ENCODE results near the gene HNRNPAB.

The HNRNPAB gene

GRCh38 chr5:178182158-178182876 is 22.0 kb upstream of the HNRNPAB start:
- POLR2A ChIA-PET, result interaction anchor here (1.9 kb wide), 1 partner anchor 22 kb away, joined by 18 read pairs; the partner anchor contains the start of gene HNRNPAB
- Histone ChIP-seq H3K4me1 (ENCODE audit: control insufficient read depth, insufficient read depth, low read length) (no peaks in the 10 kb centered on the region), H3K36me3 (ENCODE audit: control insufficient read depth in 2 of 2, insufficient read depth in 1 of 2, low read length in 2 of 2) (no peaks in the 10 kb centered on the region), H3K27ac (ENCODE audit: extremely low read depth, low read depth, low read length) (no peak overlapping the region), H3K9me3 (ENCODE audit: control insufficient read depth, insufficient read depth, low read depth, low read length) (no peaks in the 10 kb centered on the region), H3K4me3 (ENCODE audit: low read depth, low read length) (no peak overlapping the region)
- CTCF ChIA-PET, result interaction anchor here (0.8 kb wide), 1 partner anchor 14 kb away, joined by 3 read pairs; no protein-coding TSS in a partner anchor
- TF ChIP-seq ZIC2 (tag by site-specific recombination; IDR thresholded peaks at IDR 0.05), result no peak
- TF ChIP-seq ZNF785 (tag by site-specific recombination; IDR thresholded peaks at IDR 0.05), result no peak
- TF ChIP-seq ZNF354C (tag by site-specific recombination; IDR thresholded peaks at IDR 0.05; ENCODE audit: borderline replicate concordance, low read depth), result no peak
- TF ChIP-seq ZNF660 (tag by site-specific recombination; IDR thresholded peaks at IDR 0.05), result no peak
- TF ChIP-seq ZNF324 (tag by site-specific recombination; IDR thresholded peaks at IDR 0.05), result no peak

- Histone ChIP-seq H3K27ac (ENCODE audit: extremely low read depth, low read depth, low read length) (no peak overlapping the region), H3K4me3 (ENCODE audit: low read depth, low read length) (no peak overlapping the region), H3K9me3 (ENCODE audit: control insufficient read depth, insufficient read depth, low read depth, low read length) (no peaks in the 10 kb centered on the region), H3K36me3 (ENCODE audit: control insufficient read depth in 2 of 2, insufficient read depth in 1 of 2, low read length in 2 of 2) (no peaks in the 10 kb centered on the region), H3K4me1 (ENCODE audit: control insufficient read depth, insufficient read depth, low read length) (no peaks in the 10 kb centered on the region)
- no peak for TF ChIP-seq HOXC10 (CRISPR knock-in tag; IDR thresholded peaks at IDR 0.05)
- no peak for TF ChIP-seq ZFP37 (tag by site-specific recombination; IDR thresholded peaks at IDR 0.05)
- TF ChIP-seq PRDM1 (tag by site-specific recombination; IDR thresholded peaks at IDR 0.05), result no peak
- no peak for TF ChIP-seq ZNF174 (tag by site-specific recombination; IDR thresholded peaks at IDR 0.05)
- no peak for TF ChIP-seq ZSCAN5A (tag by site-specific recombination; IDR thresholded peaks at IDR 0.05)
- TF ChIP-seq ZBTB49 (tag by site-specific recombination; IDR thresholded peaks at IDR 0.05; ENCODE audit: low read depth), result no peak
- no peak for TF ChIP-seq GLIS2 (tag by site-specific recombination; IDR thresholded peaks at IDR 0.05)
- no peak for TF ChIP-seq ZNF202 (tag by site-specific recombination; IDR thresholded peaks at IDR 0.05; ENCODE audit: borderline replicate concordance)
- TF ChIP-seq ZNF791 (tag by site-specific recombination; IDR thresholded peaks at IDR 0.05), result no peak
- TF ChIP-seq ZSCAN4 (tag by site-specific recombination; IDR thresholded peaks at IDR 0.05), result no peak
- TF ChIP-seq ZBTB10 (tag by site-specific recombination; IDR thresholded peaks at IDR 0.05), result no peak
- no peak for TF ChIP-seq ZNF701 (tag by site-specific recombination; IDR thresholded peaks at IDR 0.05)
- no peak for TF ChIP-seq ZNF544 (tag by site-specific recombination; IDR thresholded peaks at IDR 0.05)
- no peak for TF ChIP-seq ZNF354C (tag by site-specific recombination; IDR thresholded peaks at IDR 0.05; ENCODE audit: borderline replicate concordance, low read depth)
- ChIA-PET CTCF (interaction anchor here (0.7 to 1.3 kb wide), 3 partner anchors 11 to 111 kb away, joined by 3 read pairs; no protein-coding TSS in a partner anchor), POLR2A (interaction anchor here (2.7 kb wide), 1 partner anchor 18 kb away, joined by 18 read pairs; the partner anchor contains the start of gene HNRNPAB)
Observed at GRCh38 chr5:178186427-178186826, 17.9 kb upstream of the HNRNPAB start.

All from HEK293 (cell line).